Heart right ventricle (tissue), 16 donors: ENCODE data around the gene DSPP. TPM values are rescaled to one million over a fixed set of nuclear protein-coding genes. Genes with fewer than 3 reads are reported as not detected.

Experiments used
- ATAC-seq, 8 donors: fragments of 200-7000 bp; cut with Tn5 transposase; one replicate each; pipeline ENCODE4 v1.9.1; 2020; ENCODE audit warnings: mild to moderate bottlenecking in 8 of 8, moderate library complexity in 8 of 8, moderate number of reproducible peaks in 1 of 8
- DNase-seq, 2 donors: peaks; one replicate each; pipeline ENCODE4 v3.0.0-alpha.2; 2020
- H3K27ac ChIP-seq, 10 donors: fragments of 200-600 bp; sonication (generic) in 2 of 10; one replicate each; pipeline versions ENCODE4 v1.5.0 to v1.8.0; 2020 to 2022; ENCODE audit warnings: mild to moderate bottlenecking in 3 of 10
- H3K27me3 ChIP-seq, 7 donors: fragments of 200-600 bp; one replicate each; pipeline ENCODE4 v1.8.0; 2021 to 2022; ENCODE audit warnings: mild to moderate bottlenecking in 2 of 7
- H3K36me3 ChIP-seq, 9 donors: fragments of 200-600 bp; sonication (generic) in 1 of 9; one replicate each; pipeline versions ENCODE4 v1.5.0 to v1.8.0; 2020 to 2022; ENCODE audit warnings: mild to moderate bottlenecking in 2 of 9
- H3K4me1 ChIP-seq, 9 donors: fragments of 200-600 bp; sonication (generic) in 1 of 9; one replicate each; pipeline versions ENCODE4 v1.5.0 to v1.8.0; 2020 to 2022; ENCODE audit warnings: mild to moderate bottlenecking in 4 of 9
- H3K4me3 ChIP-seq, 10 donors: fragments of 200-600 bp; sonication (generic) in 2 of 10; one replicate each; pipeline versions ENCODE4 v1.5.0 to v1.8.0; 2020 to 2022; ENCODE audit warnings: mild to moderate bottlenecking in 7 of 10, moderate library complexity in 2 of 10
- H3K9me3 ChIP-seq, 11 donors: fragments of 200-600 bp in 10 of 11; sonication (generic) in 2 of 11; one replicate each; pipeline versions ENCODE4 v1.5.0 to v1.8.0; 2013 to 2022; ENCODE audit warnings: mild to moderate bottlenecking in 2 of 11, control low read depth in 1 of 11, moderate library complexity in 1 of 11
- CTCF ChIP-seq, 9 donors: fragments of 200-600 bp; sonication (generic) in 2 of 9; IDR thresholded peaks; one replicate each; pipeline versions ENCODE4 v1.5.0 to v1.8.0; 2021 to 2022; ENCODE audit warnings: antibody characterized with exemption in 9 of 9, mild to moderate bottlenecking in 5 of 9, moderate library complexity in 1 of 9
- whole genome bisulfite sequencing, 2 donors: extraction: QIAGEN DNeasy Blood & Tissue Kit; methylation state at CpG; one replicate each; pipeline ENCODE4 v1.1.7; 2013; ENCODE audit warnings: inconsistent platforms in 1 of 2; 5-methylcytosine and 5-hydroxymethylcytosine counted together
- intact Hi-C, 10 donors: fragments of 100-400 bp; cut with DNase I; formaldehyde crosslinking; loops; one replicate each; pipeline versions ENCODE4 v1.11.1 to v1.14.2; 2022
- polyA plus RNA-seq, 2 donors: library from polyadenylated mRNA; stranded (reverse); fragments of 200-250 nt; gene quantifications; one replicate each; pipeline ENCODE4 v1.2.3, GENCODE V29; 2013
- total RNA-seq, 10 donors: library from RNA; stranded (reverse); fragmentation: NEBNext Ultra II Directional in 3 of 10; extraction: Animal tissue kit (Norgen Biotek cat#: 25700) in 3 of 10; gene quantifications; one replicate each; pipeline versions ENCODE4 v1.2.1 to v1.2.4, GENCODE V29; 2021 to 2023
- donor health status: Arrhythmogenic right ventricular cardiomyopathy.
- donor health status: ischemic (EF 13 %, LVEDD 7.1; RV severe dilation, severe dysfunction).
- donor health status: healthy with polysubstance abuse.
- donor health status: DM: no; HTN: yes; CAD: no.
- donor health status: DM: no; HTN: no; CAD: no.
- donor health status: ischemic (EF 25% LVEDD 6.9; RV normal size, moderate dysfunction).
- donor health status: ischemic (EF 25% LVEDD 5.7; RV mildly dilated, moderate dysfunction).
- donor health status: healthy.
- donor health status: DM: yes; HTN: yes; CAD: no.
- donor health status: Ischemic cardiomyopathy.
- donor health status: ischemic (EF 35%, LVEDD 5.7; RV mildly dilated, moderate dysfunction).
- donor health status: nonischemic (EF 11% LVEDD 7.7; RV severe dilation, severe dysfunction).
- donor health status: DM: yes; HTN: yes; CAD: no.
- donor health status: PGD.
- donor health status: ischemic (EF 29% LVEDD 5.4; RV normal size, mild dysfunction).
- donor health status: nonischemic (EF 23%, LVEDD 6.1; RV moderate dilation, normal function).

DSPP gene
- total and polyA plus RNA-seq, 12 donors, result not detected

- Histone ChIP-seq H3K27ac (no peak overlapping the region), H3K9me3 (no peaks in the 10 kb centered on the region), H3K27me3 (no peaks in the 10 kb centered on the region), H3K4me3 (no peak overlapping the region), H3K4me1 (no peaks in the 10 kb centered on the region), H3K36me3 (no peaks in the 10 kb centered on the region)
- TF ChIP-seq CTCF (IDR thresholded peaks at IDR 0.05), result no peak
- intact Hi-C loops, result no loop called here
- 87 to 92% methylated on average over 3 of the region's 3 CpGs for WGBS, 2 donors
- DNase-seq, result no peak
- no peak for ATAC-seq
These were observed 43.6 kb downstream of the DSPP start for GRCh38 chr4:87651941-87652340.

- 67 to 85% methylated on average over 1 of the region's 1 CpG for WGBS, 2 donors
- Histone ChIP-seq H3K4me1 (peaks cover 0 to 15% (median 0%) of the 10 kb centered on the region in 9 donors), H3K9me3 (no peaks in the 10 kb centered on the region), H3K4me3 (no peak overlapping the region), H3K27ac (no peak overlapping the region), H3K36me3 (no peaks in the 10 kb centered on the region), H3K27me3 (no peaks in the 10 kb centered on the region)
- DNase-seq (no peak), ATAC-seq (no peak)
- TF ChIP-seq CTCF (IDR thresholded peaks at IDR 0.05), result no peak
- intact Hi-C loops, result no loop called here
These were observed 46.2 kb downstream of the DSPP start for GRCh38 chr4:87654487-87655044.

GRCh38 chr4:87657525-87657924 is 49.2 kb downstream of the DSPP start:
- Histone ChIP-seq H3K27ac (no peak overlapping the region), H3K4me3 (no peak overlapping the region), H3K27me3 (no peaks in the 10 kb centered on the region), H3K36me3 (no peaks in the 10 kb centered on the region), H3K4me1 (peaks cover 0 to 16% (median 0%) of the 10 kb centered on the region in 9 donors), H3K9me3 (no peaks in the 10 kb centered on the region)
- TF ChIP-seq CTCF (IDR thresholded peaks at IDR 0.05), result no peak
- intact Hi-C loops, result no loop called here
- no peak for ATAC-seq
- 57% methylated on average over 3 of the region's 3 CpGs for WGBS, 2 donors
- no peak for DNase-seq

GRCh38 chr4:87659247-87659931 is 51.1 kb downstream of the DSPP start:
- Histone ChIP-seq H3K4me1 (peaks cover 0 to 16% (median 0%) of the 10 kb centered on the region in 9 donors), H3K36me3 (no peaks in the 10 kb centered on the region), H3K4me3 (no peak overlapping the region), H3K27ac (no peak overlapping the region), H3K27me3 (no peaks in the 10 kb centered on the region), H3K9me3 (no peaks in the 10 kb centered on the region)
- DNase-seq (no peak), ATAC-seq (no peak)
- intact Hi-C loops, result no loop called here
- 85 to 91% methylated on average over 3 of the region's 3 CpGs for WGBS, 2 donors
- no peak for TF ChIP-seq CTCF (IDR thresholded peaks at IDR 0.05)
